NAMALWA (cell line): Measurements from ENCODE around the gene SHISA4.

Experiments used
- DNase-seq: peaks from one replicate; pipeline ENCODE4 v3.0.0-alpha.2; 2015; ENCODE audit warnings: low spot score

Gene SHISA4

GRCh38 chr1:201882665-201883132, 6.0 kb upstream of the SHISA4 start:
- peak; percentile 76 for DNase-seq

GRCh38 chr1:201883266-201883665, 5.4 kb upstream of the SHISA4 start:
- no peak for DNase-seq

- DNase-seq, result no peak
These were observed 4.9 kb upstream of the SHISA4 start for GRCh38 chr1:201883786-201884185.

DNA sequence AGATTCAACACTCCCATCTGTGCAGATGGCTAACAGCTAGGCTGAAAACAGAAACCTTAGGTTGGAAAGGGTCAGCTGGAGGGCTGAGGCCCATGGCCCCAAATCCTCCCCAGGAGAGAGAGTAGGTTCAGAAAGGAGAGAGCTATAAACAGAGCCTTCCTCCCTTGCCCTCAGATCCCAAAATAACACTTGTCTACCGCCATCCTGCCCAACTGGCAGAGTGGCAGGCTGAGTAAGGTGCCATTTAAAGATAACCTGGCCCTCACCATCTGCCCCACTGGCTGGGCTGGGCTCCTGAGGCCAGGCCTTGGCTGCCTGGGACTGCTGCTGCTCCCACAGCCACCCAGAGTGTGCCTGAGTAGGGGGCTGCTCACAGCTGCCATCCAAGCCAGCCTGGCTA, 4.3 kb upstream of the SHISA4 start:
- no peak for DNase-seq

GRCh38 chr1:201885531-201886075, 3.1 kb upstream of the SHISA4 start:
- no peak for DNase-seq

DNA sequence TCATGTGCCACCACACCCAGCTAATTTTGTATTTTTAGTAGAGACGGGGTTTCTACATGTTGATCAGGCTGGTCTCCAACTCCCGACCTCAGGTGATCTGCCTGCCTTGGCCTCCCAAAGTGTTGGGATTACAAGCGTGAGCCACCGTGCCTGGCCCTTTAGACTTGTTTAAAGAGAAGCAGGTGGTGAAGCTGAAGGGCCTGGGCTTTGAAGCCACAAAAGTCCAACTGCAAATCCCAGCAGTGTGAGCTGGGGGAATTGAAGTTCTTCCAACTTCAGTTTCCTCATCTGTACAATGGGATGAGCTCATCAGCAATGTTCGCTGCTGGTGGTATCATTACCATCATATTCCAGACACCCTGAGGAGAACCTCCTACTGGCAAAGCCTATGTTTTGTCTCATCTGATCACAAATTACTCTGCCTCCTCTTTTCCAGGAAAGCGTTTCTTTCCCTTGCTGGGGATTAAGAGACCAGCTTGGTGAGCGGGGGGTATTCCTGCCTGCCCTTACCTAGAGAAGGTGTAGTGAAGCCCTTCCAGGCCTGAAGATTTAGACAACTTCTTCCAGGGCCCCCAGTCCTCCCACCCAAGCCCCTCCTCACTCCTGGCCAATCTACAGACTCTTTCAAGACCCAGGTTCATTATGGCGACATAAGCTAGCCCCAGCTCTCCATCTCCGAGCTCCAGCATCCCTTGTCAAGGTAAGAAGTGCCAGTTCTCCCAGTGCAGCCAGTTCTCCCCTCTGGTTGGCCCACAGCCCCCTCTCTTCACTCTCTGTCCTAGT, 2.4 kb upstream of the SHISA4 start:
- no peak for DNase-seq

- DNase-seq, result no peak
These were observed 1.4 kb upstream of the SHISA4 start for GRCh38 chr1:201887116-201887866.

- no peak for DNase-seq
These were observed 631 bp downstream of the SHISA4 start for GRCh38 chr1:201889090-201889968.

- no peak for DNase-seq
These were observed 1.5 kb downstream of the SHISA4 start for GRCh38 chr1:201890223-201890622.

DNA sequence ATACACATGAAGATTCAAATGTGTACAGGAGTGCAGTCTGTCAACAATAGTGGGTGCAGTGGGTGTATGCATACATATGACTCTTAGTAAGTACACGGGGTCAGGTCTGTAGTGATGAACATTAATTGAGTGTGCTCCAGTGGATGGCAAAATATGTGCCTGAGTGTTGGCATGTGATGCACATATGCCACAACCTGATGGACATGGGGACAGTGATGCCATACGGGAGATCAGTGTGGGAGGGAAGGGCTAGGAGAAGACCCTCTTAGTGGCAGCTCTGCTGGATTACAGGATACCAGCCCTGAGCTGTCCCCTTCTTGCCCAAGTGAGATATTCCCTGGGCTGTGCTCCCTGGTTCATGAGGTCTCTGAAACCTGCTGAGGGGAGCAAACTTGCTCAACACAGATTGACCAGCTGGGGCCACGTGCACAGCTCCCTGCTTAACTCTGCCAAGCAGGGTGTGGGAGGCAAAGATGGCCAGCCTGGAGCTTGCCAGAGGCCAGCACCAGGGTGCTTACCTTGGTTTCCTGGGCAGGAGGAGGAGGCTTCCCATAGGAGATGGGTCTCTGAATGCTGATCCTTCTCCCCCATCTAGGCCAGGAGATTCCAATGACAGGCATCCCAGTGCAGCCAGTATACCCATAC, 2.2 kb downstream of the SHISA4 start:
- DNase-seq, result no peak

GRCh38 chr1:201891451-201892045, 2.9 kb downstream of the SHISA4 start:
- DNase-seq, result no peak

DNA sequence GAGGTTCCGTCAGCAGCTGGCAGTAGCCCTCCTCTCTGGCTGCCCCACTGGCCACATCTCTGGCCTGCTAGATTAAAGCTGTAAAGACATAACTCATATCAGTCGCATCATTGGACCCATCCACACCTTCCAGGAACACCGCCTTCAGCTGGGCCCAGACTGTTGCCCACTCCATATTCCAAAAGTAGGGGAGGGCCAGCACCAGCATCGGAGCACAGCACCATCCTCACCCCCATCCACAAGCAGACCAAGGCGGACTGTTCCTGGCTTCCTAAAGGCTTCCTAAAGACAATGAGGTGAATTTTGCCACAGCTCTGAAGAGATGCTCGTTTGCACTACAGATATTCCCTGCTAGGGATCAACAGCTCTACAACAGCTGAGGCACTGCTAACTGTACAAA, 3.5 kb downstream of the SHISA4 start:
- DNase-seq, result no peak

DNA sequence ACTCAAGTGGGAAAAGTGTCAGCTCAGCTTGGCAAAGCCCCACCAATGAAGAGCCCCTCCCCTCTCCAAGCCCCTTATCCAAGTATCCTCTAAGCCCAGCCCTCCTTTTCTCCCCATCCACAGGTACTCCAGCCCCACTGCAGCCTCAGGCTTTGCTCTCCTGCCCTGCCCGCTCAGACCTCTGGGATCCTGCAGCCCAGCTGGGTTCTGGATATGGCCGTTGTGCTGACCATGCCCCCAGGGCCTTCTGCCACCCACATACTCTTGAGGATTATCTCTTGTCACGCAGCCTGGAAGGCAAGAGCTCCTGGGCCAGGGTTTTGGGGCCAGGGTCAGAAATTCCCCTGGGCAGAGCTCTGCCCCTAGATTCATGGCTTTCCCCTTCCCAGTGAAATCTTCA, 4.7 kb downstream of the SHISA4 start:
- no peak for DNase-seq

DNA sequence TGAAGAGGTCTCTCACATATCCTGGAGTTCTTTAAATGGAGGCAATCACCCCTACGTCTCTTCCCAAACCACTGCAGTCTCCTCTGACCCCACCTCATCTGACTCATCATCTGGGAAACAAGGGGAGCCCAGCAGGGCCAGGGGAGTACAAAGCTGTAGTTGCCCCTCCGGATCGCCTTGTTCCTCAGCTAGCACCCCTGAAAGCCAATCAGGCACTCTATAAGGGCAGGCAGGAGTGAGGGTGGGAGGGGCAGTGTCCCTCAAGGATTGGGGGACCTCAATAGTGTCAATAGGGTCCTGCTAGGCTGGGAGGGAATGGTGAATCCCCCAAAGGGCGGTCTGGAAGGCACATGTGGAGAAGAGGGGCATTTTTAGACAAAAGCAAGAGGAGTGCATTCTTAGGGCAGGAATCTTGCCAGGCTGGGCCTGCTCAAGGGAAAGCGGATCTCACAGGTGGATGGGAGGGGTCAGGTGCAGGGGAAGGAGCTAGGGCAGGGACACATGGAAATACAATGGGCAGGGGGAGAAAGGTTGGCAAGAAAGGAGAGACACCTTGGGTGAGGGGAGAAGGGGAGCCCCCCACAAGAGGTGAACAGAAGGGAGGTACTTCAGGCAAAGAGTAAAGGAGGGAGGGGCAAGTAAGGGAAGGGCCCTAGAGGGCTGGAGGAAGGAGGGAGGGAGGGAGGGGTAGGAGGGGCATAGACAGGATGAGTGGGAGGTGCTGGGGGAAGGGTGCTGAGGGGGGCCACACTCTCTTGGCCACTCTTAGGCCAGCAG, 5.8 kb downstream of the SHISA4 start:
- no peak for DNase-seq

DNA sequence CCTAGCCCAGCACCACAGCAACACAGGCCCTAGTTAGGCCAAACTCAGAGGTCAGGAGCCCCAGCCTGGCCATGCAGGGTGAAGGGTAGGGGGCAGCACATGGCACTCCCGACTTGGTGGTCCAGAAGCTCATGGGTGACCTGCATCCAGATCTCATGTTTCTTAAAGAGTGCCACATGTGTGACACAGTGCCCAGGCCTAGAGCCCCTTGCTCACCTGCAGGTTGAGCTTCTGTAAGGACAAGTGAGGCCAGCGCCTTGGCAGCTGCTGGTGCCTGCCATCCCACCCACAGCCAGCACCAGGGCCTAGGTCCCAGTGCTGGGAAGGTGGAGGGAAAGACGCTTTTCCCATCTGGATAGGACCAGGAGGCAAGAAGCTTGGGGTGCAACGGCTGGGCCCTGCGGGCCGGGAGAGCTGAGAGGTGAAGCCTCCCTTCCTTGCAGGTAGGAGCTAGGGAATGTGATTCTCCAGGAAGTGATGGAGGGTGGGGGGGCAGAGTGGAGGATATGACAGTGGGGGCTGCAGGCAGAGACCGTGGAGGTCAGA, 6.5 kb downstream of the SHISA4 start:
- no peak for DNase-seq

DNA sequence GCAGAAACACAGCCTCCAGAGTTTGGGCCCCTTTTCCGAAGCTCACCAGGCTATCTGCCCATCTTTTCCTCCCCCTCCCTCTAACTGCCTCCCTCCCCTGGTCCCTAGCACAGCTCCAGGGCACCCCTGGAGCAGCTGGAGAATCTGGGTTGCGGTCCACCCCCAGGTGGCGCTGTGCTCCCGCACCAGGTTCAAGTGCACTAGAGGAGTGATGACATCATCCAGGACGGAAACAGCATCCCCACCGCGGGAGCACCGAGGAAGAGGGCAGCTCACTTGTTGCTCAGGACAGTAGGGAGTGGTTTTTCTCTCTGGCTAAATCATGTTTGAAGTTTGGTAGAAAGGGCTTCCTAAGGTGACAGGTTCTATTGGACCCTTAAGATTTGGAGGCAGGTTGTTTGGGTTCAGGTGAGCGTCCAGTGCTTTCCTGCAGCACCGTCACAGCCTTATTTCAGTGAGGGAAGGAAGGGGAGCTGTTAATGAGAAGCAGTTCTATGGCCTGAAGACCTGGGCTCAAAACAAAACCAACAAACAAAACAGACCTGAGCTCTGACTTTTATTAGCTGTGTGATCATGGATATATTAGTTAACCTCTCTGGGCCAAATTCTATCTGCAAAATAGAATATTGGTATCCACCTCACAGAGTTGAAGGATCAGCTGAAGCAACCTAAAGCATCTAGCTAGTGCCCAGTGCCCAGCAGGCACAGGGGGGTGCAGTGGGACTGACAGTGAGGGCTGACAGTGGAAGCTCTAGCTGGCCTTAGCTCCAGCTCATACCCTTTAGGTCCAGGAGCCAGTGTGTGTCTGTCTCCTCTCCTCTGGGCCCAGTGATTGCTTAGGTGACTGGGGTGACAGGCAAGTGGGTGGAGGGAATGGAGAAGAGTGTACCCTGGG, 7.5 kb downstream of the SHISA4 start:
- peak; percentile 88 for DNase-seq

DNA sequence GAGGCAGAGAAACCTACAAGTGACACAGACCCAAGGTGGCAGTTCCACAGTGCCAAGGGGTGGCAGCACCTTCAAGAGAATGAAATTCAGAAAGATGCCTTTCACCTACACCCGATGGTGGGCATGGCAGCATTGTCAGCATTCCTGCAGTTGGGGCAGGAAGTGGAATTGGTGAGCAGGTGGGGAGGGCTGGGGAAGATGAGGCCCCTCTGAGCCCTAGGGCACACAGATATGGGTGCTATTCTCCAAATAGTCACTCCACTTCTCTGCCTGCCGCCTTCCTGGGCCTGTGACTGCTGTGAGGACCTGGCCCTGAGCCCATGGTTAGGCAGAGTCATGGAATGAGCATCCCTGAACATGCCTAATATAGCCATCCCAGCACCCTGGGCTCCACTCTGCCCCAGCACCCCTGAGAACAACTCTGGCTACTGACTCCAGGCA, 8.3 kb downstream of the SHISA4 start:
- DNase-seq, result no peak

GRCh38 chr1:201898240-201898894, 9.7 kb downstream of the SHISA4 start:
- DNase-seq, result no peak
